Measurements from ENCODE around the gene ACTN2.

ACTN2 gene

GRCh38 chr1:236750928-236751327, 64.6 kb downstream of the ACTN2 start (continued):
- no peak for TF ChIP-seq PATZ1 (CRISPR knock-in tag; IDR thresholded peaks at IDR 0.05; ENCODE audit: borderline replicate concordance)

- TF ChIP-seq ESRRG (CRISPR knock-in tag; IDR thresholded peaks at IDR 0.05) (no peak), CSDC2 (CRISPR knock-in tag; IDR thresholded peaks at IDR 0.05) (no peak), GLIS3 (CRISPR knock-in tag; IDR thresholded peaks at IDR 0.05) (no peak), TSHZ2 (CRISPR knock-in tag; IDR thresholded peaks at IDR 0.05) (no peak), RARB (CRISPR knock-in tag; IDR thresholded peaks at IDR 0.05) (no peak), ZNF565 (CRISPR knock-in tag; conservative IDR thresholded peaks at IDR 0.05; ENCODE audit: low read depth) (no peak), ZFP3 (CRISPR knock-in tag; IDR thresholded peaks at IDR 0.05) (no peak), ZNF70 (CRISPR knock-in tag; IDR thresholded peaks at IDR 0.05) (no peak), ZNF8 (CRISPR knock-in tag; IDR thresholded peaks at IDR 0.05) (no peak), ISL1 (CRISPR knock-in tag; IDR thresholded peaks at IDR 0.05) (no peak), PPARA (CRISPR knock-in tag; IDR thresholded peaks at IDR 0.05; ENCODE audit: borderline replicate concordance) (no peak), BACH2 (CRISPR knock-in tag; IDR thresholded peaks at IDR 0.05; ENCODE audit: borderline replicate concordance) (no peak), PATZ1 (CRISPR knock-in tag; IDR thresholded peaks at IDR 0.05; ENCODE audit: borderline replicate concordance) (no peak)
- ATAC-seq: no peak
Observed at GRCh38 chr1:236751385-236751784, 65.1 kb downstream of the ACTN2 start.

- no peak for ATAC-seq
- TF ChIP-seq CSDC2 (CRISPR knock-in tag; IDR thresholded peaks at IDR 0.05): no peak
- no peak for TF ChIP-seq SNAI2 (CRISPR knock-in tag; IDR thresholded peaks at IDR 0.05)
- no peak for TF ChIP-seq RARB (CRISPR knock-in tag; IDR thresholded peaks at IDR 0.05)
- no peak for TF ChIP-seq ZFP3 (CRISPR knock-in tag; IDR thresholded peaks at IDR 0.05)
Observed at GRCh38 chr1:236751935-236752334, 65.6 kb downstream of the ACTN2 start.

- ATAC-seq: peak; percentile 79
- no peak for TF ChIP-seq ZNF8 (CRISPR knock-in tag; IDR thresholded peaks at IDR 0.05)
- TF ChIP-seq ZNF565 (CRISPR knock-in tag; conservative IDR thresholded peaks at IDR 0.05; ENCODE audit: low read depth): no peak
- no peak for TF ChIP-seq ESRRG (CRISPR knock-in tag; IDR thresholded peaks at IDR 0.05)
- no peak for TF ChIP-seq CREB5 (CRISPR knock-in tag; IDR thresholded peaks at IDR 0.05; ENCODE audit: low read depth)
- no peak for TF ChIP-seq TCF4 (CRISPR knock-in tag; IDR thresholded peaks at IDR 0.05; ENCODE audit: borderline replicate concordance)
- no peak for TF ChIP-seq SNAI2 (CRISPR knock-in tag; IDR thresholded peaks at IDR 0.05)
- TF ChIP-seq TSHZ2 (CRISPR knock-in tag; IDR thresholded peaks at IDR 0.05): no peak
- no peak for TF ChIP-seq POU6F1 (CRISPR knock-in tag; IDR thresholded peaks at IDR 0.05; ENCODE audit: borderline replicate concordance, low read depth)
- no peak for TF ChIP-seq ISL1 (CRISPR knock-in tag; IDR thresholded peaks at IDR 0.05)
- no peak for TF ChIP-seq CSRNP3 (CRISPR knock-in tag; IDR thresholded peaks at IDR 0.05)
- TF ChIP-seq PPARA (CRISPR knock-in tag; IDR thresholded peaks at IDR 0.05; ENCODE audit: borderline replicate concordance): no peak
- TF ChIP-seq RARB (CRISPR knock-in tag; IDR thresholded peaks at IDR 0.05): no peak
- no peak for TF ChIP-seq OSR1 (CRISPR knock-in tag; IDR thresholded peaks at IDR 0.05)
- no peak for TF ChIP-seq ZFP30 (CRISPR knock-in tag; IDR thresholded peaks at IDR 0.05)
- no peak for TF ChIP-seq TOX (CRISPR knock-in tag; IDR thresholded peaks at IDR 0.05; ENCODE audit: borderline replicate concordance)
- no peak for TF ChIP-seq GLIS3 (CRISPR knock-in tag; IDR thresholded peaks at IDR 0.05)
- TF ChIP-seq ZNF70 (CRISPR knock-in tag; IDR thresholded peaks at IDR 0.05): no peak
- TF ChIP-seq ZC3H10 (CRISPR knock-in tag; IDR thresholded peaks at IDR 0.05): no peak
- TF ChIP-seq ZFP3 (CRISPR knock-in tag; IDR thresholded peaks at IDR 0.05): no peak
Observed at GRCh38 chr1:236753516-236753915, 67.2 kb downstream of the ACTN2 start.
